Measurements from ENCODE around the gene ACR.

GRCh38 chr22:50728523-50728931 is 9.5 kb upstream of the ACR start:
- TF ChIP-seq CTCF (IDR thresholded peaks at IDR 0.05; ENCODE audit: insufficient read depth, low read length, poor library complexity, severe bottlenecking), result no peak
- no peak for TF ChIP-seq EZH2phosphoT487 (conservative IDR thresholded peaks at IDR 0.05; ENCODE audit: low read length)
